CD4-positive, alpha-beta T cell treated with Interleukin-17A for 1 hour (primary cell): ENCODE data around the gene PRKG1.
"Not testable (repeated sequence)": the region's sequence is repeated elsewhere in the genome, so short reads cannot be mapped to it uniquely, and the experiment has no call there.

Experiments used
- DNase-seq: peaks from one replicate; pipeline ENCODE4 v3.0.0-alpha.2; 2020

PRKG1 gene

GRCh38 chr10:51683031-51683691 lies 608.9 kb downstream of the PRKG1 start:
- DNase-seq: no peak

GRCh38 chr10:51685768-51686167 lies 611.5 kb downstream of the PRKG1 start:
- no peak for DNase-seq

- no peak for DNase-seq
Measured at GRCh38 chr10:51687296-51687695, 613.0 kb downstream of the PRKG1 start.

- DNase-seq: not testable (repeated sequence)
Measured at GRCh38 chr10:51688826-51689225, 614.5 kb downstream of the PRKG1 start.

GRCh38 chr10:51689536-51689935 lies 615.2 kb downstream of the PRKG1 start:
- DNase-seq: no peak

GRCh38 chr10:51691135-51691534 lies 616.8 kb downstream of the PRKG1 start:
- DNase-seq: no peak

GRCh38 chr10:51694086-51694768 lies 619.9 kb downstream of the PRKG1 start:
- no peak for DNase-seq

GRCh38 chr10:51696251-51696650 lies 622.0 kb downstream of the PRKG1 start:
- no peak for DNase-seq

GRCh38 chr10:51698473-51699063 lies 624.3 kb downstream of the PRKG1 start:
- DNase-seq: no peak

- no peak for DNase-seq
Measured at GRCh38 chr10:51699145-51699474, 624.8 kb downstream of the PRKG1 start.

- DNase-seq: peak; percentile 94
Measured at GRCh38 chr10:51699475-51700227, 625.4 kb downstream of the PRKG1 start, which contains the start of gene CSTF2T. Gene CSTF2T, minus strand, starts transcription at chr10:51699595. Its CDS starts 46 bp downstream, at chr10:51699549.

GRCh38 chr10:51700228-51700817 lies 626.0 kb downstream of the PRKG1 start:
- DNase-seq: peak; percentile 36

GRCh38 chr10:51705774-51706173 lies 631.5 kb downstream of the PRKG1 start:
- no peak for DNase-seq

- DNase-seq: no peak
Measured at GRCh38 chr10:51706225-51706624, 631.9 kb downstream of the PRKG1 start.

GRCh38 chr10:51707392-51707791 lies 633.1 kb downstream of the PRKG1 start:
- DNase-seq: no peak

- DNase-seq: no peak
Measured at GRCh38 chr10:51707821-51708424, 633.6 kb downstream of the PRKG1 start.

- DNase-seq: no peak
Measured at GRCh38 chr10:51708609-51709008, 634.3 kb downstream of the PRKG1 start.

- no peak for DNase-seq
Measured at GRCh38 chr10:51709324-51709972, 635.2 kb downstream of the PRKG1 start.

- no peak for DNase-seq
Measured at GRCh38 chr10:51711519-51711891, 637.2 kb downstream of the PRKG1 start.

GRCh38 chr10:51716981-51717380 lies 642.7 kb downstream of the PRKG1 start:
- DNase-seq: no peak

- DNase-seq: no peak
Measured at GRCh38 chr10:51718804-51719291, 644.6 kb downstream of the PRKG1 start.

GRCh38 chr10:51724038-51724437 lies 649.8 kb downstream of the PRKG1 start:
- DNase-seq: no peak
